Spleen (tissue), 7 donors: ENCODE data around the gene ACVR1.

Experiments used
- POLR2A ChIP-seq, 3 donors: fragments of 450-650 bp; IDR thresholded peaks; one replicate each; pipeline ENCODE4 v1.5.1; 2017; ENCODE audit warnings: antibody characterized with exemption in 3 of 3, mild to moderate bottlenecking in 1 of 3
- POLR2AphosphoS5 ChIP-seq, 3 donors: sonication (generic); formaldehyde crosslinking; IDR thresholded peaks; one replicate each; pipeline ENCODE4 v1.5.1; 2017; ENCODE audit warnings: antibody characterized with exemption in 3 of 3
- TF ChIP-seq, protein P1 (sequence below), 11 experiments: fragments of 200-600 bp in 7 of 11; fragments of 450-650 bp in 4 of 11; sonication (generic) in 4 of 11; IDR thresholded peaks in 8 of 11; conservative IDR thresholded peaks in 3 of 11; 1 replicate in 7 of 11; 2 replicates in 4 of 11; pipeline versions ENCODE4 v1.4.0 to v1.8.0; 2016 to 2021; ENCODE audit warnings: antibody characterized with exemption in 11 of 11, inconsistent platforms in 4 of 11, mild to moderate bottlenecking in 1 of 11
- donor health status: DM: no; HTN: no; CAD: no; lungs with moderate emphysema.
- donor health status: DM: no; HTN: no; CAD: no.
- donor health status: DM: no; HTN: no; CAD: no.

DNA sequence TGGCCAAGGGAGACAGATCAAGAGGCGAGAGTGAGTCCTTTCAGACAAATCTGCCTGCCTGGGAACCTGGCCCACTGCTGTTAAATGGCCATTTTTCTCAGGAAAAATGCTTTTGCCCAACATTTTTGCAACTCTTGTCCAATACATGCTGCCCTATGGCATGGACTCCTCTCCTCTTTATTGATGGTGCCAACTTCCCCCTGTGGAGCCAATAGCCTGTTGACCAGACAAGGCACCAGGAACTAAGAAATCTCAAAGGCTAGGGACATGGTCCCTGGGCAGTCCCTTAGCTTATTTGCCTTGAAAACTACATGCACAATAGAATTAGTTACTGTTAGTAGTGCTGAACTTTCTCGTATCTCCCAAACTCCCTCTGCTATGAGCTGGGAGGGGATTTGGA lies 155.6 kb downstream of the ACVR1 start:
- TF ChIP-seq, protein P1, sequence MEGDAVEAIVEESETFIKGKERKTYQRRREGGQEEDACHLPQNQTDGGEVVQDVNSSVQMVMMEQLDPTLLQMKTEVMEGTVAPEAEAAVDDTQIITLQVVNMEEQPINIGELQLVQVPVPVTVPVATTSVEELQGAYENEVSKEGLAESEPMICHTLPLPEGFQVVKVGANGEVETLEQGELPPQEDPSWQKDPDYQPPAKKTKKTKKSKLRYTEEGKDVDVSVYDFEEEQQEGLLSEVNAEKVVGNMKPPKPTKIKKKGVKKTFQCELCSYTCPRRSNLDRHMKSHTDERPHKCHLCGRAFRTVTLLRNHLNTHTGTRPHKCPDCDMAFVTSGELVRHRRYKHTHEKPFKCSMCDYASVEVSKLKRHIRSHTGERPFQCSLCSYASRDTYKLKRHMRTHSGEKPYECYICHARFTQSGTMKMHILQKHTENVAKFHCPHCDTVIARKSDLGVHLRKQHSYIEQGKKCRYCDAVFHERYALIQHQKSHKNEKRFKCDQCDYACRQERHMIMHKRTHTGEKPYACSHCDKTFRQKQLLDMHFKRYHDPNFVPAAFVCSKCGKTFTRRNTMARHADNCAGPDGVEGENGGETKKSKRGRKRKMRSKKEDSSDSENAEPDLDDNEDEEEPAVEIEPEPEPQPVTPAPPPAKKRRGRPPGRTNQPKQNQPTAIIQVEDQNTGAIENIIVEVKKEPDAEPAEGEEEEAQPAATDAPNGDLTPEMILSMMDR (IDR thresholded peaks at IDR 0.05 in 8 of 11, conservative IDR thresholded peaks at IDR 0.05 in 3 of 11): no peak
- TF ChIP-seq POLR2A (IDR thresholded peaks at IDR 0.05) (no peak), POLR2AphosphoS5 (IDR thresholded peaks at IDR 0.05) (no peak)
